Retina (tissue), 1 donor: ENCODE measurements around the gene KRT6C.
A peak's percentile ranks its signal among the peaks of the same experiment; 100 is the strongest.
"Not testable (repeated sequence)": the region's sequence is repeated elsewhere in the genome, so short reads cannot be mapped to it uniquely, and the experiment has no call there.

Experiments used
- DNase-seq: peaks from one replicate; pipeline ENCODE4 v3.0.0-alpha.2; 2016

KRT6C gene

GRCh38 chr12:52499806-52500560, 26.4 kb upstream of the KRT6C start:
- no peak for DNase-seq

GRCh38 chr12:52498946-52499345, 25.3 kb upstream of the KRT6C start:
- no peak for DNase-seq

- no peak for DNase-seq
Observed at GRCh38 chr12:52497975-52498374, 24.4 kb upstream of the KRT6C start.

GRCh38 chr12:52496590-52497071, 23.0 kb upstream of the KRT6C start:
- peak; percentile 15 for DNase-seq

- peak; percentile 16 for DNase-seq
Observed at GRCh38 chr12:52496054-52496453, 22.4 kb upstream of the KRT6C start.

GRCh38 chr12:52495389-52495788, 21.8 kb upstream of the KRT6C start:
- DNase-seq, result peak; percentile 30

- DNase-seq, result no peak
Observed at GRCh38 chr12:52494518-52494917, 20.9 kb upstream of the KRT6C start.

GRCh38 chr12:52494100-52494499, 20.5 kb upstream of the KRT6C start:
- DNase-seq, result no peak

- no peak for DNase-seq
Observed at GRCh38 chr12:52493172-52493571, 19.6 kb upstream of the KRT6C start, which contains the start of gene KRT6A. KRT6A (minus strand) TSS chr12:52493257; CDS start chr12:52493188, 69 bp downstream.

- not testable (repeated sequence) for DNase-seq
Observed at GRCh38 chr12:52492405-52492804, 18.8 kb upstream of the KRT6C start.

GRCh38 chr12:52491495-52491894, 17.9 kb upstream of the KRT6C start:
- not testable (repeated sequence) for DNase-seq

- DNase-seq, result no peak
Observed at GRCh38 chr12:52488736-52489135, 15.1 kb upstream of the KRT6C start.

- DNase-seq, result not testable (repeated sequence)
Observed at GRCh38 chr12:52487744-52488443, 14.3 kb upstream of the KRT6C start.

- no peak for DNase-seq
Observed at GRCh38 chr12:52487211-52487610, 13.6 kb upstream of the KRT6C start.

- no peak for DNase-seq
Observed at GRCh38 chr12:52486166-52487105, 12.8 kb upstream of the KRT6C start.

GRCh38 chr12:52480073-52480472, 6.5 kb upstream of the KRT6C start:
- DNase-seq, result no peak

- DNase-seq, result no peak
Observed at GRCh38 chr12:52477651-52478050, 4.0 kb upstream of the KRT6C start.

GRCh38 chr12:52474212-52474611, 607 bp upstream of the KRT6C start:
- DNase-seq, result no peak

GRCh38 chr12:52469853-52470252, 3.8 kb downstream of the KRT6C start:
- no peak for DNase-seq

GRCh38 chr12:52464897-52465296, 8.7 kb downstream of the KRT6C start:
- no peak for DNase-seq

- DNase-seq, result no peak
Observed at GRCh38 chr12:52461693-52462092, 11.9 kb downstream of the KRT6C start.

GRCh38 chr12:52458861-52459260, 14.7 kb downstream of the KRT6C start:
- DNase-seq, result no peak

GRCh38 chr12:52455821-52456220, 17.8 kb downstream of the KRT6C start:
- DNase-seq, result no peak
